GM18951 (cell line): ENCODE data around the gene LNPEP.

Experiments used
- POLR2A ChIP-seq: IDR thresholded peaks from 4 replicates; pipeline ENCODE4 v1.6.1; 2011; ENCODE audit warnings: mild to moderate bottlenecking; ENCODE audit not compliant: insufficient read length, insufficient read depth; ENCODE audit errors: extremely low read depth
- in situ Hi-C: fragments of 300-500 bp; cut with MboI; formaldehyde crosslinking; loops from one replicate; pipeline ENCODE4 v1.12.0; 2022; ENCODE audit warnings: low sequenced_read_pairs, mixed read lengths, inconsistent platforms; ENCODE audit not compliant: unreplicated experiment

The LNPEP gene

DNA sequence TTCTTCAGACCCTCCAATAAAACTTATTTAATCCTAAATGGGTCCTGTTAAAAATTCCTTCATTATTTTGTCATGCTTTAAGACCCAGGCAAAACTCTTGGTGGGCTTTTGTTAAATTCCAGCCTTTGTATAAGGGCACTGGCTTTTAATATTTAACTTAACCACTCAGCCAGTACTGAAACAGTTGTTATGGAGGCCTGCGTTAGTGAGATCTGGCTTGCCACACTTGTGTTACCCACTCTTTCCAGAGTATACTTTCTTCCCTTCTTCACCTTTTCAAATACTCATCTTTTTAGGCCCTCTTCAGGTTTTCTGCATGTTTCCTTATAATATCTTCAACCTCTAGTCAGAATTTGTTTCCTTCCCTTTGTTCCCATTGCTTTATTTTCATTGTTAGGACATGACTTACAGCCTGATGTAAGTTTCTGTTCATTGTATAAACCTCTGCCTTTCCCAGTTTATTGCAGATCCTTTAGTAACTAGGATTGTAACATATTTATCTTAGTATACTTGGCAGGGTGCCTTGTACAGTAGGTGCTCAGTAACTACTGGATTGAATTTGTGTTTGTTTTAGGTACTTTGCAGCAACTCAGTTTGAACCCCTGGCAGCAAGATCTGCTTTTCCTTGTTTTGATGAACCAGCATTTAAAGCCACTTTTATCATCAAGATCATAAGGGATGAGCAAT, 48.8 kb downstream of the LNPEP start:
- no peak for TF ChIP-seq POLR2A
- in situ Hi-C loops = no loop called here

DNA sequence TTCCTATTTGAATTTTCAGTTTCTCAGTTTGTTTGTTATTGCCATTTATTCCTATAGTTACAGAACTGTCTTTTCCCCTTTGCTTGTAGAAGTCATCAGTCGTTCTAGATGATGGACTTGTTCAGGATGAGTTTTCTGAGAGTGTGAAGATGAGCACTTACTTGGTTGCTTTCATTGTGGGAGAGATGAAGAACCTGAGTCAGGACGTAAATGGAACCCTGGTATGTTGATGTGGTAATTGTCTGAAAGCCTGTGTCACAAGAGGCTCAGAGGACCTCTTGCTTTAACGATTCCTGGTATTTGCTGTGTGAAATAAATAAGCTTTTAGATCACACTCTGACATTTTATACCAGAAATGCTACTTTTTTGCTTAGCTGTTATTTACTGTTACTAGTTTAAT, 50.6 kb downstream of the LNPEP start:
- no peak for TF ChIP-seq POLR2A
- in situ Hi-C loops = no loop called here

DNA sequence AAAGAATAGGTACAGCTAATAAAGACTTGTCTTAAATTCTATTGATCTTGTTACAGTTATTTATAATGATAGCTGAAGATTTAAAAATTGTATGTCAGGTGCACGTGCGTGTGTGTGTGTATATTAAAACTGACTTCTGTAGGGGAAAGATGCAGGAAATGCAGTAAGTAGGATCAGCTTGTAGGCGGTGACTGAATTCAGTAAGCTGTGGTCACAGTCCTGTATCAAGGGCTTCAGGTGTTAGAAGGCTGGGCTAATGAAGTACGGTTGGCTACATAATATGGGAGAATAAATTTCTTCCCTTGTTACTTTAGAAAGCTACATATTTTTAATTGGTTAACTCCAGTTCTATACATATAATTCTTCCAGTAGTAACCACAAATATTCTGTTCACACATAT, 54.2 kb downstream of the LNPEP start:
- in situ Hi-C loops = no loop called here
- TF ChIP-seq POLR2A = no peak

- in situ Hi-C loops = no loop called here
- TF ChIP-seq POLR2A = no peak
Measured at GRCh38 chr5:96991708-96992107, 55.8 kb downstream of the LNPEP start.

GRCh38 chr5:96993760-96994159, 57.9 kb downstream of the LNPEP start:
- in situ Hi-C loops = no loop called here
- TF ChIP-seq POLR2A = no peak

DNA sequence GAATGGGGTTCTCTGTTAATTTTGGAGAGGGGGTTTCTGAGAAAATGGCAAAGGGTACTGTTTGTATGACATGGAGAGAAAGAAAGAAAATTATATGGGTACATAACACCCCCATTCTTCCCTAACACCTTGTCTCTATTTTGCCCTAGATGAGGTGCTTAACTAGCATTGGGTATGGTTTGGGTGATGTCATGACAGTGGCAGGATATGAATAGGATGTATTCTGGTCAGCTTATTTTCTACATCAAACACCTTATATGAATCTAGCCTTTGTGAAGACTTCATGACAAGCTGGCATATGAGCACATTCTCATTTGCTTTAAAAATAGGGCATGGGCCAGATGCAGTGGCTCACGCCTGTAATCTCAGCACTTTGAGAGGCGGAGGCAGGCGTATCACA, 58.6 kb downstream of the LNPEP start:
- no peak for TF ChIP-seq POLR2A
- in situ Hi-C loops = no loop called here

- no peak for TF ChIP-seq POLR2A
- in situ Hi-C loops = no loop called here
Measured at GRCh38 chr5:96995419-96995818, 59.5 kb downstream of the LNPEP start.

- in situ Hi-C loops = no loop called here
- no peak for TF ChIP-seq POLR2A
Measured at GRCh38 chr5:96997265-96997859, 61.5 kb downstream of the LNPEP start.

GRCh38 chr5:96999856-97000255, 64.0 kb downstream of the LNPEP start:
- no peak for TF ChIP-seq POLR2A
- in situ Hi-C loops = no loop called here

DNA sequence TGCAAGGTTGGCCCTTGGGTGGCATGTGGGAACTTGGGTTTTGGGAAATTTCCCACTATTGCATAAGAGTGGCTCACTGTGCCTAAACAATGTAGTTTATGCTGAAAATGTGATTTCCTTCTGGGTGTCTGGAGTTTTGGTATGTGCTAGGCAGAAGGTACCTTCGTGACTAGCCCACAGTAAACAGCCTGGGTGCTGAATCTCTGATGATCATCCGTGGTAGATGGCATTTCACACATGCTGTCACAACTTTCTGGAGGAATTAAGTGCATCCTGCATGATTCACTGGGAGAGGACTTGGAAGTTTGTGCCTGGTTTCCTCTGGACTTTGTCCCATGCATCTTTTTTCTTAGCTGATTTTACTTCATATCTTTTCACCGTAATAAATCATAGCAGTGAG, 64.5 kb downstream of the LNPEP start:
- no peak for TF ChIP-seq POLR2A
- in situ Hi-C loops = no loop called here

- in situ Hi-C loops = no loop called here
- TF ChIP-seq POLR2A = no peak
Measured at GRCh38 chr5:97002983-97003382, 67.1 kb downstream of the LNPEP start.

- in situ Hi-C loops = no loop called here
- TF ChIP-seq POLR2A = no peak
Measured at GRCh38 chr5:97004423-97005060, 68.7 kb downstream of the LNPEP start.

DNA sequence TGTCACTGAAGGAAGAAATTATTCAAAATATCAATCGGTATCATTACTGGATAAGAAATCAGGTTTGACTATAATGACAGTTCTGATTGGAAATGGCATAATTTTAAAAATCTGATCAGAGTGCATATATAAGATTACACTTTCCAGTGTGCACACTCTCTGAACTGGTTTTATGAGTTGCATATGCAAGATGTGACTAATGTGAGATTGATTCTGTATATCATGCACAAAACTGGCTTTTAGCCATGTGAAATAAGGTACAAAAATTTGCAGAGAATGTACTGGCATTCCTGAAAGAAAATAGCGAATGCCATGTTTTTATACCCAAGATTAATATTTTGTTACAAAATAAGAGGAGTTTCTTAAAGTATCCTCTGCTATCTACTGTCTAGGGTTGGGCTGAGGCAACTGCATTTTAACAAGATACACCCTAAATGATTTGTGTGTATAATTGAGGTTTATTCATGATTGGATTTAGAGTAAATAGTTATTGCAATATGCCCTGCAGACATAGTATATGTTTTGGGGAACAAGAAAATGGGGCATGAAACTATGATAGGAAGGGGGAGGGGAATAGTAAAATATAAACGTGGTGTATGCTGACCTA, 70.7 kb downstream of the LNPEP start:
- no peak for TF ChIP-seq POLR2A
- in situ Hi-C loops = no loop called here

DNA sequence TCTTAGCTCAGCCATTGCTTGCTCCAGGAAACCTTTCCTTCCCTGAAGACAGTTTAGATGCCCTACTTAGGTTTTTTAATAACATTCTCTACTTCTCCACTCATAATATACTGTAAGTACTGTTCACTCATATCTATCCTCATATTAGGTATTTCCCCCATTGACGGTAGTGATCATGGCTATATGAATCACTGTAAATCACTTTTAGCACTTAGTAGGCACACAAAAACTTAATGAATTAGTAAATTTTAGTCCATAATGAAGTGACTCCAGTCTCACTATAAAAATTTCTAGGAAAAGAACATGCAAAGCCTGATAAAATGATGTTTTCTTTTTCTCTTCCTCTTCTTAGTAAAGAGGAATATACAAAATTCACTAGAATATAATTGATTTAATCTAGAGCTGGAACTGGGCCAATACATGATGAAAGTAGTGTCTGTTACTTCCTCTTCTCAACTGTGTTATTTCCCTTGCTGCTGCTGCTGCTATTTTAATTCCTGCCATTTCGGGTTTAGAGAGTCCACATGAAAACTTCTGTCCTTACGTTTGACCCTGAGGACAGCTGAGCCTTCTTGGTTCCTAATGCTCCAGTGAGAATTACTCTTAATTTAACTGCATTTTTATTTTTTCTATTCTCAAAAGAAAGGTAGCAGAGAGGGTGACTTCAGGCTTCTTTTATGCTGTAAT, 73.5 kb downstream of the LNPEP start:
- in situ Hi-C loops = no loop called here
- TF ChIP-seq POLR2A = no peak

DNA sequence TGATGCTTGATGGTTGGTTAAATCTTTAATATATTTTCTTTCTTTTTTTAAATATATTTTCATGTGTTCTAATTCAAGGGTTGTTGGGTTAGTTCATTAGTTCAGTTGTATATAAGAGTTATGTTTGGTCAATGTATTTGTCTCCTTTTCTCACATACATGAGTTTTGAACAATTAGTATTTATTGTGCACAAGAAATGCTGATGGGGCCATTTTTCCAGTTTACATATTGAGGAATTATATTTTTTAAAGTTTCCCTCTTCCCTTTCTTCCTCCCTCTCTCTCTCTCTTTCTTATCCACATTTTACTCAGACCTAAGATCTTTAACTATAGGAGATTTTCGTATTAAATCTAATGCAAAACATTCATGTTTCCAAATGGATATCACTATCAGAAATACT, 74.0 kb downstream of the LNPEP start:
- TF ChIP-seq POLR2A = no peak
- in situ Hi-C loops = no loop called here
